GM10266 (cell line): ENCODE data around the gene PARD6G.
A peak's percentile ranks its signal among the peaks of the same experiment; 100 is the strongest.

Source experiments
- DNase-seq: peaks from one replicate; pipeline ENCODE4 v3.0.0; 2012; ENCODE audit errors: extremely low spot score
- TF ChIP-seq, protein P1 (sequence below): IDR thresholded peaks from 2 replicates; pipeline ENCODE4 v1.5.1; 2012; ENCODE audit warnings: mild to moderate bottlenecking, low read depth; ENCODE audit not compliant: control insufficient read depth, insufficient read depth; ENCODE audit errors: missing control alignments

The PARD6G gene

GRCh38 chr18:80109676-80110078 is 137.6 kb downstream of the PARD6G start:
- DNase-seq, result peak; percentile 72
- TF ChIP-seq, protein P1, sequence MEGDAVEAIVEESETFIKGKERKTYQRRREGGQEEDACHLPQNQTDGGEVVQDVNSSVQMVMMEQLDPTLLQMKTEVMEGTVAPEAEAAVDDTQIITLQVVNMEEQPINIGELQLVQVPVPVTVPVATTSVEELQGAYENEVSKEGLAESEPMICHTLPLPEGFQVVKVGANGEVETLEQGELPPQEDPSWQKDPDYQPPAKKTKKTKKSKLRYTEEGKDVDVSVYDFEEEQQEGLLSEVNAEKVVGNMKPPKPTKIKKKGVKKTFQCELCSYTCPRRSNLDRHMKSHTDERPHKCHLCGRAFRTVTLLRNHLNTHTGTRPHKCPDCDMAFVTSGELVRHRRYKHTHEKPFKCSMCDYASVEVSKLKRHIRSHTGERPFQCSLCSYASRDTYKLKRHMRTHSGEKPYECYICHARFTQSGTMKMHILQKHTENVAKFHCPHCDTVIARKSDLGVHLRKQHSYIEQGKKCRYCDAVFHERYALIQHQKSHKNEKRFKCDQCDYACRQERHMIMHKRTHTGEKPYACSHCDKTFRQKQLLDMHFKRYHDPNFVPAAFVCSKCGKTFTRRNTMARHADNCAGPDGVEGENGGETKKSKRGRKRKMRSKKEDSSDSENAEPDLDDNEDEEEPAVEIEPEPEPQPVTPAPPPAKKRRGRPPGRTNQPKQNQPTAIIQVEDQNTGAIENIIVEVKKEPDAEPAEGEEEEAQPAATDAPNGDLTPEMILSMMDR, result no peak

- peak; percentile 91 for DNase-seq
- TF ChIP-seq, protein P1, result no peak
Measured at GRCh38 chr18:80108739-80109675, 138.3 kb downstream of the PARD6G start, which contains the start of gene ADNP2. Gene ADNP2 (plus strand): TSS chr18:80109262. CDS start chr18:80117543, 8,281 bp downstream.

DNA sequence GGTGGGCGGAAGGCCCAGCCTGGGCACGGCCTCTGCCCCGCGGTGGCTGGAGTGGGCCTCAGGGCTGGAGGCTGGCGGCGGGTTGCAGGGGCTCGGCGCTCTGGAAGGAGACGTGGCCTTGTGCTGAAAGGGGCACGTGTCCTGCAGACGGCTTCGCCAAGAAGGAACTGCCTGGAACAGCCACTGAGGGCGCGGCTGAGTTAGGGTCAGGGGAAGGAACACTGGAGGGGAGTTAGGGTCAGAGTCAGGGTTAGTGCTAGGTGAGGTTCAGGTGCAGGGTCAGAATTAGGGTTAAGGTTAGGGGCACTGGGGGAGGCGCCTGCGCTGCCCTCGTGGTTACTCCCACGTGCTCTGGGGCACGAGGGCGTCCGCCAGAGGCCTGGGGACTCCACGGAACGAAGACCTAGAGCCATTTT is 139.2 kb downstream of the PARD6G start:
- DNase-seq, result no peak
- TF ChIP-seq, protein P1, result no peak

- TF ChIP-seq, protein P1, result no peak
- DNase-seq, result no peak
Measured at GRCh38 chr18:80107426-80107825, 139.9 kb downstream of the PARD6G start.
